Neuron (in vitro differentiated cells): ENCODE measurements around the gene CCDC136.
A peak's percentile ranks its signal among the peaks of the same experiment; 100 is the strongest.

Experiments
- H2AFZ ChIP-seq: one replicate; pipeline ENCODE4 v1.6.1; 2013; ENCODE audit warnings: low read depth, mild to moderate bottlenecking, inconsistent platforms, low read length, moderate library complexity
- H3K27me3 ChIP-seq: one replicate; pipeline ENCODE4 v1.6.1; 2013; ENCODE audit warnings: low read length; ENCODE audit not compliant: insufficient read depth
- H3K36me3 ChIP-seq: one replicate; pipeline ENCODE4 v1.6.1; 2013; ENCODE audit warnings: low read length; ENCODE audit not compliant: insufficient read depth
- H3K4me1 ChIP-seq: one replicate; pipeline ENCODE4 v1.6.1; 2013; ENCODE audit warnings: low read length; ENCODE audit not compliant: insufficient read depth
- H3K4me3 ChIP-seq: 2 replicates; pipeline ENCODE4 v1.5.1; 2013; ENCODE audit warnings: mild to moderate bottlenecking, low read length, moderate library complexity
- H3K9me3 ChIP-seq: one replicate; pipeline ENCODE4 v1.6.1; 2013; ENCODE audit warnings: low read length

CCDC136 gene

DNA sequence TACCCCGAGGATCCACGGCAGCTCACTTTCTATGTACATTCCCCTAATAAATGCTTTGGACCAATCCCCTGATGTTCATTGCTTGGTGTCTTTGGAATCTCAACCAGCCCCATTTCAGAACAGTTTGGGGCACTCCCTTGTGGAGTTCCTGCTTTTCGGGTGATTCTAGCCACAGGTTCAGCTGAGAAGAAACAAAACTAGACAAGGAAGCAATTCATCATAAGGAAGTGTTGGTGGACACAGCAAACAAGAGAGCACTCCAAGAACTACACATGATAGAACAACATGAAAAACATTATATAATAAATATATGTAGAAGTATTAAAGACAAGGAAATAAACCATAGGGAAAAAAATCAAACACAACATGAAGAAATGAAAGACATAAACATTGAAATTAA lies 6.0 kb upstream of the CCDC136 start:
- Histone ChIP-seq H3K36me3 (no peaks in the 10 kb centered on the region), H3K4me3 (no peak overlapping the region), H3K9me3 (no peaks in the 10 kb centered on the region), H2AFZ (no peak overlapping the region), H3K4me1 (peaks cover 5% of the 10 kb centered on the region), H3K27me3 (no peaks in the 10 kb centered on the region)

DNA sequence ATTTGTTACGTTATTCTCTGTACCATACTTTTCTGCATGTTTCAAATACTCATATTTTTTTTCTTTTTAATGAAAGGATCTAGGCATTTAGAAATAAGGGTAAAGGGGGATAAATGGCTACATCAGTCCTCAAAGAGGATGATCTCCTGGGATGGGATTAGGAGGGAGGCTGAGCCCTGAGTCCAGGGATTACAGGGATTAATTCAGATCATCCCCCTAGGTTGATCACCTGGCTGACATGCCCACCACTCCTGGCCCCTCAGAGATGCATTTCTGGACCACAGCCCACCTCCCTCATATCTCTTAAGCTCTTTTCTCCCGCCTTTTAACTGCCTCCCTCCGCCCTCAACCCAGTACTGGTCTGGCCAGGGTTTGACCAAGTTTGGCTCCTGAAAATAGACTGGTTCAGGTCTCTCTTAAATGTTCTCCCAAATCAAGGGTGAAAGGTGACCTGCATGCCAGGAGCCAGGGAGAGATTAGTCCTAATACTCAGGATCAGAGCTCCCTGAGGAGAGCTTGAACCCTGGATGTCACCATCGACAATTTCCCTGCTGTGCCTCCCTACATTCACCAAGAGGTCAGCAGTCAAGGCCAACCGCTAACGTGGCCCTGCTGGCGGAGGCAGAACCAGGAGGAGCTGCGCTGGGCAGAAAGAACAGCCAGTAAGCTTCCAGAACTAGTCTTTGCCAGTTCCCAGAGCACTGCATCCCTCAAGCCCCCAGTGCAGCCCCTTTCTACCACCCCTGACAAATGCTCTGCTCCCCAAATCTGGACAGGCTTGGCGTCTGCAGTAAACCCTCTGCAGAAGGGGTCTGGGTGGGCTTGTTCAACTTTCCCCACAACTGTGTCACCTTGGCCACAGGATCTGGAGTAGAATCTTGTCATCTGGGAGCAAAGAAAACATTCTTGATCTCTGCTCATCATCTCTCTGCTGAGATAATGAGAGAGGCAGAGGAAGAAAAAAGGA lies 3.0 kb upstream of the CCDC136 start:
- H3K27me3 ChIP-seq = no peaks in the 10 kb centered on the region
- no peaks in the 10 kb centered on the region for H3K36me3 ChIP-seq
- no peak overlapping the region for H3K4me3 ChIP-seq
- peaks cover 14% of the 10 kb centered on the region for H3K4me1 ChIP-seq
- H2AFZ ChIP-seq = no peak overlapping the region
- no peaks in the 10 kb centered on the region for H3K9me3 ChIP-seq

DNA sequence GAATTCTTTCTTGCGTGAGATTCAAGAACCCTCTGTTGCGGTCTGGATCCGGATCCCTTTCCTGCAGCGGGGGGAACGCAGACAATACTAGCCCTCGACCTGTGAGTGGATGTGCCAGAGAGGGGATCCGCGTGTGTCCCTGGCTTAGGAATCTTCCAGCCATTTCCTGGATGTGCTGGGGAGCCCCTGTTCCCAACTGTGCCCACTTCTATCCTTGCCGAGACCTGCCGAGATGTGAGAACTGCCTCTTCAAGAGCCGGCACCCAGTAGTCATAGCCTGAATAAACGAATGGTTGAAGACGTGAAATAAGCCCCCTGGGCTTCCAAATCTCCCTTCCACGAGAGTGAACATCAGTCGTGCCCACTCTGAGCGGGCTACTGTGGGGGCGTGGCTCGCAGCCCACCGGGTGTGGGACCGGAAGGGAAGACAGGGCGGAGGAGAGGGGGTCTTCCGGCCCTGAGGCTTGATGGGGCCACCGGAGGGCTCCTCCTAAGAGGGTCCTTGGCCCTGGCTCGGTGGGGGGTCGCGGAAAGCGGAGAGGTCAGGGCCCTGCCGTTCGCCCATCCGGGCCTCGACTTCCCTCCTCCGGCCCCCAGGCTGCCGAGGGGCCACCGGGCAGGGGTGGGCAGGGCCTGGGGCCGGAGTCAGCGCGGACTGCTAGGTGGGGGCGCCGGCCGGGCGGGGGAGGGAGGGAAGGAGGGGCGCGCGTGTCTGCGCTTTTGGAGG lies 1.3 kb upstream of the CCDC136 start:
- no peaks in the 10 kb centered on the region for H3K27me3 ChIP-seq
- H2AFZ ChIP-seq = peak overlapping the region; percentile 79
- H3K4me1 ChIP-seq = peaks cover 14% of the 10 kb centered on the region
- H3K9me3 ChIP-seq = peaks cover 1% of the 10 kb centered on the region
- peaks cover 2% of the 10 kb centered on the region for H3K36me3 ChIP-seq
- peak overlapping the region; percentile 77 for H3K4me3 ChIP-seq

DNA sequence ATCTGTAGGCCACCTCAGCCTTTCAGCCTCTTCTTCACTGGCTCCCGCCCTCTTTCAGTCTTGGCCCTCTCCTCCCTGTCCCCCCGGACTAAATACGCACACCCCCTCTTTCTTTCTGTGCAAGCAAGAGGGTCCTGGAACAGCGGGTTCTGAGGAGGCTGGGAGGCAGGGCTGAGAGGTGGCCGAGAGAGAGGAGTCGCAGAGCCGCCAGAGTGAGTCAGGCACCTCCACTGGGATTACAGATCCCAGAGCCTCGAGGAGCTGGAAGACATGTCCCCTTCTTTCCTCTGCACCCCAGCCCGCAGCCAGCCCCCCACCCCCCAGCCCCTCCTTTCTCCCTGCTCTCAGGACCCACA lies 182 bp downstream of the CCDC136 start:
- Histone ChIP-seq H3K4me1 (peaks cover 14% of the 10 kb centered on the region), H3K27me3 (no peaks in the 10 kb centered on the region), H3K36me3 (peaks cover 8% of the 10 kb centered on the region), H2AFZ (peak overlapping the region; percentile 79), H3K9me3 (peaks cover 2% of the 10 kb centered on the region), H3K4me3 (peak overlapping the region; percentile 77)

DNA sequence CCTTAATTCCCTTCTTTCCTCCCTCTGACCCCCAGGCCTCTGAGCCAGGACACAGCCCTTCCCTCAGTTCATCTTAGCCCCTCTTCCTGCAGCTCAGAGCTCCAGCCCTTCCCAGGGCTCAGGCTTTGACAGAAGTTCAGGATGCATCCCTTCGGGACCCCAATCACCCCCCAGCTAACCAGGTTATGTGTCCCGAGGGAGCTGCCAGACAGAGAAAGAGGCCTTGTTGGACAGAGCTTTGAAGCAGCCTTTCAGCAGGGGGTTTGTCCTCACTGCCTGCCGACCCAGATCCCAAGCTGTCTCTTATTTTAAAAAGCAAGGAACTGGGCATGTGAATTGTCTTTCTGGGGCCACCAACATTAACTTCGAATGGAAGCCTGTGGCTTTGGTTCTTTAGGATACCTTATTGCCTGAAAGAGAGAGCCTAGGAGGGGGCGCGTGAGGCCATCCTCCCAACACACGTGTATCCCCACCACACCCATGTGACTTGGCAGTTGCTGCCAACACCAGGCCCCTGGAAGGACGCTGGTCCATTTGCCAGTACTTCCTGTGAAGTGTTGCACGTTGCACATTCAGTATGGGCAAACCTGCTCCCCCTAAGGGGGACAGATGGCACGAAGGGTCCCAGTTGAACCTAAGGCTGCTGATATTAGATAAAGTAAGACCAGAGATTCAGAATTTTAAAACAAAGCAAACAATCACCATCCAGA lies 858 bp downstream of the CCDC136 start:
- H3K27me3 ChIP-seq = no peaks in the 10 kb centered on the region
- peaks cover 4% of the 10 kb centered on the region for H3K9me3 ChIP-seq
- peaks cover 13% of the 10 kb centered on the region for H3K36me3 ChIP-seq
- H3K4me1 ChIP-seq = peaks cover 14% of the 10 kb centered on the region
- H2AFZ ChIP-seq = no peak overlapping the region
- peak overlapping the region; percentile 77 for H3K4me3 ChIP-seq

DNA sequence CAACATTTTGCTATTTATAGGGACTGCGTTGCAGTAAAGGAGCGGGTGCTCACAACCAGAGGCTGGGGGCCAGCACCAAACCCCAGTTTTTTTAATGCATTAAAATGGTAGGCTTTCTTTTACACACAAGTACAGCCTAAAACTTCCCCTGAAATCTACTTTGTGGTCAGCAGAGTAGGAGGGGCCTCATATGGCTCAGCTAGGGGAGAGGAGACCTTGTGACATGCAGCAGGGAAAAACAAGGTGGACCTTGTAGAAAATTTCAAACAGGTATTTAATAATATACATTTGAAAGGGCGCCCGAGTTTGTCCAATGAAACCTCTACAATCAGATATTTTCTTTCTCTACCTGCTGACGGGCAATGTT lies 1.4 kb downstream of the CCDC136 start:
- H3K9me3 ChIP-seq = peaks cover 4% of the 10 kb centered on the region
- H3K27me3 ChIP-seq = no peaks in the 10 kb centered on the region
- H3K36me3 ChIP-seq = peaks cover 13% of the 10 kb centered on the region
- peaks cover 14% of the 10 kb centered on the region for H3K4me1 ChIP-seq
- H3K4me3 ChIP-seq = no peak overlapping the region
- no peak overlapping the region for H2AFZ ChIP-seq

DNA sequence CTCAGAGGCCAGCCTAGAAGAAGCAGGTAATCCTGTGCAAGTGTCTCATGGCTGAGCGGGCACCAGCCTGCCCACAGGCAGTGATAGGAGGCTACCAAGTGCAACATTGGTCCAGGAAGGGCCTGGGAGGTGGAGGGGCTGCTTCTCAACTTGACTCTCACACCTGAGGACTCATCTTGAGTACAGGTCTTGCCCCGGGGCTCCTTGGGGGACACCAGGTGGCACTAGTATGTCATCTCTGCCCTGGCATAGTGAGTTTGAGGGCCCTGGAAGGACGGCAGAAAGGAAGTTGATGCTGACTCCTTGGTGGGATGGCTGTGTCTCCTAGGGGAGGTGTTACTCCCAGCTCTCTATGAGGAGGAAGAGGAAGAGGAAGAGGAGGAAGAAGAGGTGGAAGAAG lies 2.3 kb downstream of the CCDC136 start:
- Histone ChIP-seq H3K27me3 (no peaks in the 10 kb centered on the region), H3K4me3 (no peak overlapping the region), H3K36me3 (peaks cover 13% of the 10 kb centered on the region), H3K4me1 (peaks cover 14% of the 10 kb centered on the region), H3K9me3 (peaks cover 4% of the 10 kb centered on the region), H2AFZ (no peak overlapping the region)

DNA sequence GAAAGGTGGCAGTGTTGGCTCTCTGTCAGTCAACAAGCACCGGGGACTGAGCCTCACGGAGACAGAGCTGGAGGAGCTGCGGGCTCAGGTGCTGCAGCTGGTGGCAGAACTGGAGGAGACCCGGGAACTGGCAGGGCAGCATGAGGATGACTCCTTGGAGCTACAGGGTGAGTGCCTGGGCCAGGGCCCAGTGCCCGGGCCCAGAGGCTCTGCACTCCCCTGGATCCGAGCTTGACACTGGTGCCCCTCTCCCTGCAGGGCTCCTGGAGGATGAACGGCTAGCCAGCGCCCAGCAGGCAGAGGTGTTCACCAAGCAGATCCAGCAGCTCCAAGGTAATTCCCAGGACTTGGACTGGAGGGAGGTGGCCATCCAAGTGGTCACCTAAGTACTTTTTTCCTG lies 2.7 kb downstream of the CCDC136 start:
- Histone ChIP-seq H3K27me3 (no peaks in the 10 kb centered on the region), H3K4me3 (no peak overlapping the region), H3K4me1 (peaks cover 14% of the 10 kb centered on the region), H3K36me3 (peaks cover 15% of the 10 kb centered on the region), H2AFZ (no peak overlapping the region), H3K9me3 (peaks cover 4% of the 10 kb centered on the region)

DNA sequence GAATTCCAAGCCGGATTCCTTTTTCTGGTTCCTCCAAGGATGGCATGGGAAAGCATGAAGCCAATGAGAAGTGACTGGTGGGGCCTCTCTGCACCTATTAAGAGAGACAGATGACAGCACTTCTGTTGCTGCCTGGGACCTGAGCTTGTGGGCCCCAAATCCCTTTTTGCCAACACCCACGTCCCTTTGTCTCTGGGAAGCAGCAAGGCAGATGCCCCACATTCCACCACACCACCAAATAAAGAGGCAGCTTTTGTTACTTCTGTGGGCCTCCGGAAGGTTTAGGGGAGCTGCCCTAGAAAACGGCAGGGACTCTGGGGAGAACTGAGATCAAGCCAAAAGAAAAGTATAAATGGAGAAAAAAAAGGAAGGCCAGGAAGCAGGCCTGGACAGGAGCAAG lies 3.4 kb downstream of the CCDC136 start:
- Histone ChIP-seq H3K4me3 (no peak overlapping the region), H3K36me3 (peaks cover 17% of the 10 kb centered on the region), H3K27me3 (no peaks in the 10 kb centered on the region), H2AFZ (no peak overlapping the region), H3K4me1 (peaks cover 14% of the 10 kb centered on the region), H3K9me3 (peaks cover 4% of the 10 kb centered on the region)

DNA sequence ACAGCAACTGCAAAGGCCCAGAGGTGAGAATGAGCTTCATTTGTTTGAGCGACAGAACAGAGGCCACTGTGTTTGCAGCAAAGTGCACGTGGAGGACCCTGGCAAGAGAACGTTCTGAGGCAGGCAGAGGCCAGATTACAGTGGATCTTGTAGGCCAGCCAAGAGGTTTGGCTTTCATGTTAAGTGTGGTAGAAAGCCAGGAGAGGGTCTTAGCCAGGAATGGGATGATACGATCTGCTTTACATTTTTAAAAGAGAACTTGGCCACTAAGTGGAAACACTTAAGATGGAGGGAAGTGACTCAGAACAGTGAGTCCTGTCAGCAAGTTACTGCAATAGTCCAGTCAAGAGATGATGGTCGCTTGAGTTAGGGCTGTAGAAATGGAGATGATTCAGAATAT lies 4.6 kb downstream of the CCDC136 start:
- H3K9me3 ChIP-seq = peaks cover 4% of the 10 kb centered on the region
- H2AFZ ChIP-seq = no peak overlapping the region
- no peaks in the 10 kb centered on the region for H3K27me3 ChIP-seq
- peaks cover 9% of the 10 kb centered on the region for H3K4me1 ChIP-seq
- no peak overlapping the region for H3K4me3 ChIP-seq
- peaks cover 24% of the 10 kb centered on the region for H3K36me3 ChIP-seq

DNA sequence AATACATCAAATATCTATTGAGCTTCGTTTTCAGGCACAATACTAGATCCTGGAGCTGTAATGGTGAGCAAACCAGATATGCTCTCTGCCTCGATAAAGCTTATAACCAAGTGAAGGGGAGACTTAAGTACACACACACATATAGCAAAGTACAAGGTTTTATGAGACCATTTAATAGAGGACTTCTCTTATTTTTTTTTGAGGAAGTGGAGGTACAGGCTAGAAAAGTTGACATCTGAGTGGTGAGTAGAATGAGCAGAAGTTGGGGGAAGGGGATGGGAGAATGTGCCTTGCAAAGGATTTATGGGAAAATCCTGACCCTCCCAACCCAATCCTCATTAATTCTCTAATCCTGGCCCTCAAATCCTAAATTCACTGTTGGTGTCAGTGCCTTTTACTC lies 7.7 kb downstream of the CCDC136 start:
- Histone ChIP-seq H3K27me3 (no peaks in the 10 kb centered on the region), H2AFZ (no peak overlapping the region), H3K9me3 (peaks cover 4% of the 10 kb centered on the region), H3K4me1 (no peaks in the 10 kb centered on the region), H3K4me3 (no peak overlapping the region), H3K36me3 (peaks cover 42% of the 10 kb centered on the region)

DNA sequence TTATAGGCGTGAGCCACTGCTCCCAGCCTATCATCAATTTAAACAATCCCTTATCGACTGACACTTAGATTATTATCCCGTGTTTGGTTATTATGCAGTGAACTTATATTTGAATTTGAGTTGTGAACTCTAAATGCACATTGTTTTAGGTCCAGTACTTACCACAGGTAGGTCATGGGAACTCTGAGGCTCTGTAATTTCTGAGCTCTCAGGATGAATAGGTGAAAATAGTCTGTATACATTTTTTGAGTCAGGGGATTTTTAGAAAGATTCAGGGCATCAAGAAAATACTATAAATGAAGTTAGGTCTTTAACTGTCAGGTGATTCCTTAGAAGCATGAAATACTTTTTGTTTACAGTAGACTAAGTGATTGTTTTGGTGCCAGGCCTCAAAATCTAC lies 8.8 kb downstream of the CCDC136 start:
- no peaks in the 10 kb centered on the region for H3K4me1 ChIP-seq
- no peak overlapping the region for H3K4me3 ChIP-seq
- peaks cover 51% of the 10 kb centered on the region for H3K36me3 ChIP-seq
- H3K9me3 ChIP-seq = peaks cover 2% of the 10 kb centered on the region
- H3K27me3 ChIP-seq = no peaks in the 10 kb centered on the region
- no peak overlapping the region for H2AFZ ChIP-seq

DNA sequence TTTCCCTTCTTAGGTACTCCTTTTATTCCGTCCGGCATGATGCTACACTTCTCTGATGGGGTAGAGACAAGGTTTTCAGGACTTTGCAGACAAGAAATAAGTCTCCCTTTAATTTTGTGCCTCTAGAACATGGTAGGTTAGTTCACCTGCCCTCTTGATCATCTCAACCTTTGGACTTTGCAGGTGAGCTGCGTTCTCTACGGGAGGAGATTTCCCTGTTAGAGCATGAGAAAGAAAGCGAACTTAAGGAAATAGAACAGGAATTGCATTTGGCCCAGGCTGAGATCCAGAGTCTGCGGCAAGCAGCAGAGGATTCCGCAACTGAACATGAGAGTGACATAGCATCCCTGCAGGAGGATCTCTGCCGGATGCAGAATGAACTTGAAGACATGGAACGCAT lies 9.2 kb downstream of the CCDC136 start:
- H3K9me3 ChIP-seq = peaks cover 2% of the 10 kb centered on the region
- H3K4me1 ChIP-seq = no peaks in the 10 kb centered on the region
- peaks cover 54% of the 10 kb centered on the region for H3K36me3 ChIP-seq
- H3K4me3 ChIP-seq = no peak overlapping the region
- H2AFZ ChIP-seq = no peak overlapping the region
- H3K27me3 ChIP-seq = no peaks in the 10 kb centered on the region
